Measurements from ENCODE around the gene P4HA2.

GRCh38 chr5:132223861-132224260 lies 3.8 kb downstream of the P4HA2 start:
- TF ChIP-seq, protein P1, sequence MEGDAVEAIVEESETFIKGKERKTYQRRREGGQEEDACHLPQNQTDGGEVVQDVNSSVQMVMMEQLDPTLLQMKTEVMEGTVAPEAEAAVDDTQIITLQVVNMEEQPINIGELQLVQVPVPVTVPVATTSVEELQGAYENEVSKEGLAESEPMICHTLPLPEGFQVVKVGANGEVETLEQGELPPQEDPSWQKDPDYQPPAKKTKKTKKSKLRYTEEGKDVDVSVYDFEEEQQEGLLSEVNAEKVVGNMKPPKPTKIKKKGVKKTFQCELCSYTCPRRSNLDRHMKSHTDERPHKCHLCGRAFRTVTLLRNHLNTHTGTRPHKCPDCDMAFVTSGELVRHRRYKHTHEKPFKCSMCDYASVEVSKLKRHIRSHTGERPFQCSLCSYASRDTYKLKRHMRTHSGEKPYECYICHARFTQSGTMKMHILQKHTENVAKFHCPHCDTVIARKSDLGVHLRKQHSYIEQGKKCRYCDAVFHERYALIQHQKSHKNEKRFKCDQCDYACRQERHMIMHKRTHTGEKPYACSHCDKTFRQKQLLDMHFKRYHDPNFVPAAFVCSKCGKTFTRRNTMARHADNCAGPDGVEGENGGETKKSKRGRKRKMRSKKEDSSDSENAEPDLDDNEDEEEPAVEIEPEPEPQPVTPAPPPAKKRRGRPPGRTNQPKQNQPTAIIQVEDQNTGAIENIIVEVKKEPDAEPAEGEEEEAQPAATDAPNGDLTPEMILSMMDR (IDR thresholded peaks at IDR 0.05), result no peak
- TF ChIP-seq EP300 (IDR thresholded peaks at IDR 0.05) (no peak), POLR2A (IDR thresholded peaks at IDR 0.05) (no peak), POLR2AphosphoS5 (IDR thresholded peaks at IDR 0.05) (no peak)

All from stomach (tissue), 4 donors.